Renal cortical epithelial cell (primary cell): Measurements from ENCODE around the gene SMARCD3. TPM values are rescaled to one million over a fixed set of nuclear protein-coding genes. Genes with fewer than 3 reads are reported as not detected.

Experiments used
- DNase-seq: peaks from one replicate; pipeline ENCODE4 v3.0.0-alpha.2; 2011; ENCODE audit warnings: low read depth
- total RNA-seq: library from RNA; depleted of rRNA; stranded (reverse); fragments of >200 nt; gene quantifications from 2 replicates; pipeline ENCODE4 v1.2.3, GENCODE V29; 2014

Gene SMARCD3
- total RNA-seq, 1 donor from 2014 or later: 15.0 TPM

DNA sequence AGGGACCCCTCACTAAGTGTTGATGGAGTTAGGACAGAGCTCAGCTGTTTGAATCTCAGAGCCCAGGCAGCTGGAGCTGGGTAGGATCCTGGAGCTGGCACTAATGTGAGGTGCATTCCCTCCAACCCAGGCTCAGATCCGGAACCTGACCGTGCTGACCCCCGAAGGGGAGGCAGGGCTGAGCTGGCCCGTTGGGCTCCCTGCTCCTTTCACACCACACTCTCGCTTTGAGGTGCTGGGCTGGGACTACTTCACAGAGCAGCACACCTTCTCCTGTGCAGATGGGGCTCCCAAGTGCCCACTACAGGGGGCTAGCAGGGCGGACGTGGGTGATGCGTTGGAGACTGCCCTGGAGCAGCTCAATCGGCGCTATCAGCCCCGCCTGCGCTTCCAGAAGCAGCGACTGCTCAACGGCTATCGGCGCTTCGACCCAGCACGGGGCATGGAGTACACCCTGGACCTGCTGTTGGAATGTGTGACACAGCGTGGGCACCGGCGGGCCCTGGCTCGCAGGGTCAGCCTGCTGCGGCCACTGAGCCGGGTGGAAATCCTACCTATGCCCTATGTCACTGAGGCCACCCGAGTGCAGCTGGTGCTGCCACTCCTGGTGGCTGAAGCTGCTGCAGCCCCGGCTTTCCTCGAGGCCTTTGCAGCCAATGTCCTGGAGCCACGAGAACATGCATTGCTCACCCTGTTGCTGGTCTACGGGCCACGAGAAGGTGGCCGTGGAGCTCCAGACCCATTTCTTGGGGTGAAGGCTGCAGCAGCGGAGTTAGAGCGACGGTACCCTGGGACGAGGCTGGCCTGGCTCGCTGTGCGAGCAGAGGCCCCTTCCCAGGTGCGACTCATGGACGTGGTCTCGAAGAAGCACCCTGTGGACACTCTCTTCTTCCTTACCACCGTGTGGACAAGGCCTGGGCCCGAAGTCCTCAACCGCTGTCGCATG lies 11.0 kb downstream of the SMARCD3 start:
- DNase-seq: no peak

DNA sequence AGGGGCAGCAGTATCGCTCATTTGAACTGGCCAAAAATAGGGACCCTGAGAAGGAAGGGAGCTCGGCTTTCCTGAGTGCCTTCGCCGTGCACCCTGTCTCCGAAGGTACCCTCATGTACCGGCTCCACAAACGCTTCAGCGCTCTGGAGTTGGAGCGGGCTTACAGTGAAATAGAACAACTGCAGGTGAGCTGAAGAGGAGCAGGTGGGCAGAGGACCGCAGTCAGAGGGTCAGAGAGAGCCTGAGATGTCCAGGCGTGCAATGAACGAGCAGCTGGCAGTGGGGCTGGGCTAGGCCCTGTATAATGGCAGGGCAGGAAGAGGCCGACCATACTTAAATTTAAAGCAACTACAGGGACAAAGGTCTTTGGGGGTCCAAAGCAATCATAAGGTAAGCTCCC lies 12.1 kb downstream of the SMARCD3 start:
- no peak for DNase-seq

DNA sequence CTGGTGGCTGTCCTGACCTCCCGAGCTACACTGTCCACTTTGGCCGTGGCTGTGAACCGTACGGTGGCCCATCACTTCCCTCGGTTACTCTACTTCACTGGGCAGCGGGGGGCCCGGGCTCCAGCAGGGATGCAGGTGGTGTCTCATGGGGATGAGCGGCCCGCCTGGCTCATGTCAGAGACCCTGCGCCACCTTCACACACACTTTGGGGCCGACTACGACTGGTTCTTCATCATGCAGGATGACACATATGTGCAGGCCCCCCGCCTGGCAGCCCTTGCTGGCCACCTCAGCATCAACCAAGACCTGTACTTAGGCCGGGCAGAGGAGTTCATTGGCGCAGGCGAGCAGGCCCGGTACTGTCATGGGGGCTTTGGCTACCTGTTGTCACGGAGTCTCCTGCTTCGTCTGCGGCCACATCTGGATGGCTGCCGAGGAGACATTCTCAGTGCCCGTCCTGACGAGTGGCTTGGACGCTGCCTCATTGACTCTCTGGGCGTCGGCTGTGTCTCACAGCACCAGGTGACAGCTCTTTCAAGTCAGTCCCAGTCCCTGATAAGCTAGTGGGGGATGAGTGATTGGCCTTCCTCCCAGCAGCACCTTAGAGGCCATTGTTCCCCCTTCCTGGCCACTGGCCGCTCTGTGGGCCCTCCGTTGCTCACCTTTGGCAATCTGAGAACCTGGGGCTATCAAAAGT lies 13.3 kb downstream of the SMARCD3 start:
- DNase-seq: no peak

DNA sequence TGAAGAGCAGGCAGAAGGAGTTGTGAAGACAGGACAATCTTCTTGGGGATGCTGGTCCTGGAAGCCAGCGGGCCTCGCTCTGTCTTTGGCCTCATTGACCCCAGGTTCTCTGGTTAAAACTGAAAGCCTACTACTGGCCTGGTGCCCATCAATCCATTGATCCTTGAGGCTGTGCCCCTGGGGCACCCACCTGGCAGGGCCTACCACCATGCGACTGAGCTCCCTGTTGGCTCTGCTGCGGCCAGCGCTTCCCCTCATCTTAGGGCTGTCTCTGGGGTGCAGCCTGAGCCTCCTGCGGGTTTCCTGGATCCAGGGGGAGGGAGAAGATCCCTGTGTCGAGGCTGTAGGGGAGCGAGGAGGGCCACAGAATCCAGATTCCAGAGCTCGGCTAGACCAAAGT lies 14.7 kb downstream of the SMARCD3 start:
- DNase-seq: no peak

DNA sequence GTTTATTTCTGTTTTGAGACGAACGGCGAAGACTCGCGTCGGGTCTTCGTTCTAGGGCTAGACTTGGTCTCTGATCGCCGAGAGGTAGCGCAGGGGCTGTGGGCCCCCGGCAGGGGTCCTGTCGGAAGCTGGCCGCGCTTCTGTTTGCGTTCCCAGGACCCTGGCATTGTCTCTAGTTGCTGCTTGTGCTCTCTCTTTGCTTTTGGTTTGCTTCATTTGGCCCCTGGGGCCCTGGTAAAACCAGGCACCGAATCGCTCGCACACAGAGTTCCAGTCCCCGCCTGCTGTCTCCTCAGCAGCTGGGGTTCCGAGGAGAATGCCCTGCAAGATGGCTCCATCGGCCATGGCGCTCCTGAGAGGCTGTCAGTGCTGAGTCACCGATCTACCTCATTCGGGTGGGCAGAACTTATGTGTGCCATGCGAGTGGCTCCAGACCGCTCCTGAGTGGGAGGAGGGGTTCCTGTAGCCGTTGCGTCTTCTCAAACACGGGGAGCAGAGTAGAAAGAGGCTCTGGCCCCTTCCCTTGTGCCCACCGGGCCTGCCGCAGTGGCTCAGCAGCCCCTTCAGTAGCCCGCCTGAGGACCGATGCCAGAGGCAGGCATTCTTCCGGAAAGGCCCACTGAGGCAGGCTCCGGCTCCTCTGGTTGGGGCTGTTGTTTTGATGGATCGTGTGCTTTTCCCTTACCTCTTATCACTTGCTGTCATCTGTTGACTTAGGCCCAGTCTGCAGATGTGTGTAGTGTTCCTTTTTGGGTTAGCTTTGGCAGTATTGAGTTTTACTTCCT lies 15.4 kb downstream of the SMARCD3 start:
- peak; percentile 73 for DNase-seq

DNA sequence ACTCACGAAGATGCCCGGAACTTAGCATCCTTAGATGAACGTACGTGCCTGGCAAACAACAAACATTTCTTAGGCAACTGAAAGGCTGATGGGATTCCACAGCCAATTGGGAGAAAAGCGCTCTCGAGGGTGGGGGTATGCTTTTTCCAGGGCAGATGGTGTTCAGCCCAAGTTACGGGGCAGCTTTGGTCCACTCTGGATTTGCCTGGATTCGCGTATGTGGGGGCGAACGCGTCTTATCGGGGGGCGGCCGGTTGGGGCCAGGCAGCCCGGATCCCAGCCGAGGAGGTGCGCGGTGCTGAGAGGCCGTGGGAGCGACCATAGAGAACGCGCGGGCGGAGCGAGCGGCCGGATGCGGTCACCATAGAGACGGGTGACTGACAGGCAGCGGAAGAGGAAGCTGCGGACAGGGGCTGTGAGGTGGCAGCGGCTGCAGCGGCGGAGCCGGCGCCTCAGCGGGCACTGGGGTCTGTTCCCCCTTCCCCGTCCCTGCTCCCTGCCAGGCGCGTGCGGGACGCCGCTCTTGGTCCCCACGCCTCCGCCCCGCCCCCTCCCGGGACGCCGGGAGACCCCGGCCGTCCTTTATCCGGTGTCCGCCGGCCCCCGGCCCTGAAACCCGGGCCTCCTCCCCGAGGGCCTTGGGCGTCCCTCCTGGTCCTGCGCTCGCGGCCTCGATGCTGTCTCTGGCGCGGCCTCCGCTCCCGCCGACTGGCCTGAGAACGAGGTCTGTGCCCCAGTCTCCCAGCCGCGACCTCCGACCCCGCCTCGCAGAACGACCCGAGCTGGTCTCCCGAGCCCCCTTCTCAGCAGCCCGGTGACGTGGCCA lies 16.2 kb downstream of the SMARCD3 start, which contains the start of gene CHPF2:
CHPF2 (plus strand) TSS at position 393 of the 826 bp plus-strand sequence. CDS start 1,529 bp downstream, outside the sequence.
- peak; percentile 68 for DNase-seq

DNA sequence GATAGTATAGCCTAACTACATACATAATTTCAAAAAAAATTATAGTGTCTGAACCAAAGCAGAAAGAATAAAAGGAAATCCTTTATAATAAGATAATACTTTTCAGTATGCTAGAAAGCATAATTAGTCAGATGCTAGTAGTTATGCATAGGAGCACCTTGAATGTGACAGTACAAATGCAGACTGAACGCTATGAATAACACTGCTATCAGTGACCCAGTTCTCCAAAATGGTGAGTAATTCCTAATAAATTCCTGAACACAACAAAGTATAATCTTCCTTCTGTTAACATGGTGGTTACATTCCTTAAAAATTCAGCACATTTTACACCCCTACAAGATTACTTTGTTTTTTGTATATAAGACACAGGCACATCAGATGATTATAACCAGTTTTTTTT lies 17.4 kb downstream of the SMARCD3 start:
- no peak for DNase-seq

DNA sequence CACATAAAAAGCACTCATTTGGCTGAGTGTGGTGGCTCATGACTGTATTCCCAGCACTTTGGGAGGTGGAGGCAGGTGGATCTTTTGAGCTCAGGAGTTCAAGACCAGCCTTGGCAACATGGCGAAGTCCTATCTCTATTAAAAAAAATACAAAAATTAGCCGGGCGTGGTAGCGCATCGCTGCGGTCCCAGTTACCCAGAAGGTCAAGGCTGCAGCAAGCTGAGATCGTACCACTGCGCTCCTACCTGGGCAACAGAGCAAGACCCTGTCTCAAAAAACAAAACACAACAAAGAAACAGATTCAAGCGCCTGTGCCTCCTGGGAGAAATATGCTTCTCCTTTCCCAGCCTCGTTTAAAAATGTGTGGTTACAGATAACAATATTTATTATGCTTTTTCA lies 19.2 kb downstream of the SMARCD3 start:
- no peak for DNase-seq

DNA sequence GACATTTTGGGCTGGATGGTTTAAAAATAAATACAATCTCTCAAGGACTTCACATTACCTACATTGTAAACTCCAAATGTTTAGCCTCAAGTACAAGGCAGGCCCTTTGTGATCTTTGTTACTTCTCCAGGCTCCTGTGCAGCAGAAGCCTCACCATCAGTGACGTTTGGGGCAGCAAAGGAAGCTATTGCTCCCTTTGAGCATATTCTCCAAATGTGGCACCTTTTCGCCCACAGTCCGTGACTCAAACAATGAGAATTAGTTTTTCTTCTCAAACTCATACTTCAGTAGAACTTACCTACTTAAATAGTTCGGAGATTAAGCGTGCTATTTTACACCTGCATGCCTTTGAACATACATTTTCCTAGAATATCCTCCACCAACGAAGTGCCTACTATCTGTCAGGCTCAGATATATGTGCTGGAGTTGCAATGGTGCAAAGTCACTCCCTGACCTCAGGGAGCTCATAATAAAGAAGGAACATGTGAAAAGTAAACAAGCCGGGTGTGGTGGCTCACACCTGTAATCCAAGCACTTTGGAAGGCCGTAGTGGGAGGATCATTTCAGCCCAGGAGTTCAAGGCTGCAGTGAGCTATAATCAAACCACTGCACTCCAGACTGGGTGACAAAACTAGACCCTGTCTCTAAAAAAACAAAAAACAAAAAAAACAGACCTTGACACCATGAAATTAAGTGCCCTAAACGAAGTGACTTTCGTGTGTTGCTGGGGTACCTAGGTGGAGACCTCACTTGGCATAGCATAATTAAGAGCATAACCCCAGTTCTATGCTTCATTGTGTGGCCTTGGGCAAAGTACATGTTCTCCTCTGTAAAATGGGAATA lies 20.2 kb downstream of the SMARCD3 start:
- DNase-seq: no peak

DNA sequence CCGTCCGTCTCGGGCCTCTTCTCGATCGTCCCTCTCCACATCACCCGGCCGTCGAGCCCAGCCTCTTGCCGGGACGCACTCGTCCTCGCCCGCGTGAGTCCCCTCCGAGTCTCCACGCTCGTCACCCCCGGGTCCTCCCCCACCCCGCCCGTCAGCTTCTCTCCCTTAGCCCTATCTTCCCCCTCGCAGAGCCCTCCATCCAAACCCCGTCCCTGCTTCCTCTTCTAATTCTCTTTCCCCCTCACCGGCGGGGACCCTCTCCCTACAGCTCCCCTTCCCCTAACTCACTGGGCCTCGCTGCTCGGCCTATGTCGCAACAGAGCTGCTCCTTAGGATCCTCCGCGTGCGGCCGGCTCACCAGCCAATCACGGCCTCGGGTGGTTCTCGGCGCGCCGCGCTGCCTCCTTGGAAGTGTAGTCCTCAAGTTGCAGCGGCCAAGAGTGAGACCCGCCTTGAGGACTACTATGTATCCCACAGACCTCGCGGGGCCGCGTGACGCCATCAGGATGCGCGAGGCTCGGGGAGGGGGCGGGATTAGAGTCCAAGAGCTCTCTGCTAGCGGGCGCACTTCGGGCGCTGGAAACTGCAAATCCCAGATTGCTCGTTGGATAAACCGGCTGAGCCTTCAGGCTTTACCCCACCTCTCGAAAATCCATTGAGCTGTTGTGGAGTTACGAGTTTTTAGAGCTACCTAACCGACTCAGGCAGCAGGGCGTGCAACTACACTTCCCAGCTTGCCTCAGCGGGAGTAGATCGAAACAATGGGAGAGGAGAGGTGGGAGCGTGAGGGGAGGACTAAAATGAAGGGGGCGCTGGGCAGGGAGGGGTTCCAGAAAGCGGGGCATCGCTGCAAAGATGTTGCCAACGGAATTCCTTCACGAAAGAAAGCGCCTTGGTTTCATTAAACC lies 21.4 kb downstream of the SMARCD3 start, which contains the start of gene ABCF2:
ABCF2 (minus strand) TSS at position 331 of the 908 bp plus-strand sequence. CDS start 747 bp downstream, outside the sequence.
- DNase-seq: peak; percentile 96

DNA sequence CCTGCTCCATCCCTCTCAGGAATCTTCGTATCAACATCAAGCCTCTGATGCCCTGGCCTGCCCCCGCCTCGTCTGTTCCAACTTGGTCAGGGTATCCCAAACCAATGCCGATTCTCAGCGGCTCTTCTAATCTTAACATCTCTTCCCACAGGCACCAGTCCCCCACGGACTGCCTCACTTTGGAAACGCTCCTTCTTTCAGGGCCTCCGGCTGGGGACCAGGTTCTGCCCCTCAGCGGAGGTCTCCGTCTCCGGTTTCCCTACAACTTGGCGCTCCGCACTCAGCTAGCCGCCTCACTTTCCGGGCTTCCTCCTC lies 22.0 kb downstream of the SMARCD3 start:
- DNase-seq: no peak

DNA sequence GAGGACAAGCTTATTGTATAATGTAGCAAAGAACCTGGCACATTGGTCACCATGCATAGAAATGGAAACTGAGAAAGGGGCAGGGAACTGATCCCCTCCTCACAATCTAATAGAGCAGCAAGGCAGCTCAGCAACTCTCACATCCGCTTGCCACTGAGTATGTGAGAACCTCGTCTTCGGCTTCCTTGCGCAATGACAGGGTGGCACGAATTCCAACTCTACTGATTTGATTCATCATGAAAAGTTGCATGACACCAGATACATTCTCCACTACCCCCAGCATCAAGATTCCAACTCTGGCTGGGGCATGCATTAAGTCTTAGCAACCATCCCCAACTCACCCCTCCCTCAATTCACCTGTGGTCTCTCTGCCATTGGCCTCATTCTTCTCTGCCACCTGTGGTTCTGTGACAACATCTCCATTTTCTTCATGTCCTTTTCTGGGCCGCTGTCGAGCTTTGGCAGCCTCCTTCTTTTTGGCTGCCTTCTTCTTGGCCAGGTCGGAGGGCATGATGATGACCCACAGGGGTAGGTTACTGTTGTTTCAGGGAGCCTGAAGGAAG lies 22.5 kb downstream of the SMARCD3 start:
- no peak for DNase-seq

DNA sequence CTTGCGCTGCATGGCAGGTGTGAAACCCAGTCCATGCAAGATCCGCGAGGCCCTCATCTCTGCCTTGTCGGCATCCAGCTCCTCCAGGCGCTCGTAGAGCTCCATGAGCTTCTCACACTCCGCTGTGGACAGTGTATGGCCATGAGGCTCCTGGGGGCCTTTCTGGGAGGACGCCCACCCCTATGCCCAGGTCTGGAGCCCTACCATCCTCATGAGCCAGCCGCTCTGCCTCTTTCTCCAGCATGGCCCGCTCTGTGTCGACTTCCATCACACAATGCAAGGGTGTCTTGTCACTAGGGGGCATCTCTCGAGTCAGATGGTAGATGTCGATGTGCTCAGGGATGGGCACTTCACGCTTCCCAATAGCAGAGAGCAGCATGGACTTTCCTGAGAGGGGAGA lies 24.8 kb downstream of the SMARCD3 start:
- no peak for DNase-seq

DNA sequence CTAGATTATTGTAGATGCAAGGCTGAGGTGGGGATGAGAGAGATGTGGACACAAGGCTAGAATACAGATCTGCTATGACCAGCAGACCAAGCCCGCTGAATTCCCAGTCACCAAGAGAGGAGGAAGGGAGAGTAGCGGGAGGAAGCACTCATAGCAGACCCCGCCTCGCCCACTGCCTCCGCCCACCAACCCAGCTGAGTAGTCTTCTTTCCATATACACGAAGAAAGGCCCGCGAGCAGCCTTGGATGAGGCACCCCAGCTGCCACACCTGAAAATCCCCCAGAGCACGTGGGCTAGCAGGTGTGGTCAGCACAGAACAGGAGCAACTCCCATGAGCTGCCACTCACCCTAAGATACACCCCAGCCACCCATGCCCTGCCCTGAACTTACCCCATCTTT lies 30.3 kb downstream of the SMARCD3 start:
- DNase-seq: no peak

DNA sequence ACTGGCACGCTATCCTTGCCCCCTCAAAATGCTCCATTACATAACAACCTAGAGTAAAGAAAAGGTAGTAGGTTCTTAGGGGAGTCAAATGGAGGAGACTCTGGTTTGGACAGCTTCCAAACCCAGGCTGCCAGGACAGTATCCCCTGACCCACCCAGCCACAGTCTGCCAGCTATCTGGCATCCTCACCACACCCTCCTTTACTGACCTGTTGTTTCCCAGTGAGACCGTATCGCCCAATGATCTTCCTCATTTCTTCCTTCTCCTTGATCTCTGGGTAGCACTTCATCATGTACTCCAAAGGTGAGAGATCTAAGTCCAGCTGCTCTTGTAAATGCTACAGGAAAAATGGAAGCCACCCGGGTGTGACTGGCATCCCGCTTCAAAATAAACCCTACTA lies 33.1 kb downstream of the SMARCD3 start:
- no peak for DNase-seq

DNA sequence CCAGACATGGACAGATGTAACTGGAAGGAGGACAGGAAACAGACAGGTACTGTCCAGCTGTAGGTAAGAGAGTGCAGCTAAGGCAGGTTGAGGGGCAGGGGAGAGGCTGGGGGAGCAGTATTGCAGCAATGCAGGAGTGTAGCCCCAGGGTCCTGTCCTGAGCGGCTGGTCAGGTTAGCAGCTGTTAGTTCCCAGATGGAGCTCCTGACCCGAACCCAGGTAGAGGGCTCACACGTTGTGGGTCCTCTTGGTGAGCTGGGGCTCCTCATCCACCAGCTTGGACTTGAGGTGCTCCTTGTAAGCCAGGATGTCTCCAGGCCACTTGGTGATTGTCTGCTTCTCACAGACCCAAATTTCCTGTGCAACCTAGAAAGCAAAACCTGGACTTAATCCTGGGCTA lies 34.7 kb downstream of the SMARCD3 start:
- no peak for DNase-seq

DNA sequence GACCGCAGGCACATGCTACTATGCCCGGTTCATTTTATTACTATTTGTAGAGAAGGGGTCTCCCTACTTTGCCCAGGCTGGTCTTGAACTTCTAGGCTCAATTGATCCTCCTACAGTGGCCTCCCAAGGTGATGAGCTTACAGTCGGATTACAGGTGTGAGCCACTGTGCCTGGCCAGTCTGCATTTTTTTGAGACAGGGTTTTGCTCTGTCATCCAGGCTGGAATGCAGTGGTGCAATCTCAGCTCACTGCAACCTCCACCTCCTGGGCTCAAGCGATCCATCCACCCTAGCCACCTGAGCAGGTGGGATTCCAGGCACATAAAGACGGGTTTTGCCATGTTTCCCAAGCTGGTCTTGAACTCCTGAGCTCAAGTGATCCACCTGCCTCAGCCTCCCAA lies 35.9 kb downstream of the SMARCD3 start:
- DNase-seq: no peak

DNA sequence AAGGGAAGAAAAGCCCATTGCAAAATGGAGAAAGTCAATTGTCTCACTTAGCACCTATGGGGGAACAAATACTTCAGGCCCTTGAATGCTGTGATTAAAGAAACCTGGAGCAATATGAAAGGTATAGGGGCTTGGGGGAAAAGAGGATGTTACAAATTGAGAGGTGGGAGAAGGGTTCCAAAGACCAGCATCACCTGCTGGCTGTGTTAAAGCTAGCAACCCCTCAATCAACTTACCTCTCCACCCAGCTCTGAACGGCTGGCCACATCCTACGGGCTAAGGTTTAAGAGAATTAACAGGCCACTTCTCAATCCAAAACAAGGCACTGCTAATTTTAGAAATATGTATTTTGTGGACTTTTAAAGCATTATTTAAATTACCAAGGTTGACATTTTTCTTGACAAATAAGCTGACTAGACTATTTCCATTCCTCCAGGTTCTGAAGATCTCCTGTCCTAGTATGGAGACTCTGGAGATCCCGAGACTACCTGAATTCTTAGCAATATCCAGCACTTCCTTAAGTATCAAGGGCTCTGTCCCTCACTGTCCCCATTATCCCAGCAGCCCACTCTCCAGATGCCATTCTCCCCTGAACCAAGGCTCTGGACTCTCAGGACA lies 37.2 kb downstream of the SMARCD3 start:
- DNase-seq: no peak
